ENCODE data around the gene IQGAP2. TPM values are rescaled to one million over a fixed set of nuclear protein-coding genes. Genes with fewer than 3 reads are reported as not detected.
A peak's percentile ranks its signal among the peaks of the same experiment; 100 is the strongest.

The IQGAP2 gene
- total RNA-seq, 1 donor from 2014 or later = 14.2 TPM

- Mint-ChIP-seq H3K9me3 (peaks cover 5% of the 10 kb centered on the region), H3K4me1 (peaks cover 30% of the 10 kb centered on the region), H3K27me3 (ENCODE audit: low read depth) (no peaks in the 10 kb centered on the region), H3K4me3 (no peak overlapping the region), H3K36me3 (ENCODE audit: low read depth) (peaks cover 10% of the 10 kb centered on the region), H3K27ac (ENCODE audit: unreplicated experiment) (peak overlapping the region; percentile 92)
- TF ChIP-seq CTCF (conservative IDR thresholded peaks at IDR 0.05) = no peak
- peak; percentile 5 for DNase-seq (ENCODE audit: low read depth, low spot score)
Measured at GRCh38 chr5:76691467-76692273, 288.6 kb downstream of the IQGAP2 start.

DNA sequence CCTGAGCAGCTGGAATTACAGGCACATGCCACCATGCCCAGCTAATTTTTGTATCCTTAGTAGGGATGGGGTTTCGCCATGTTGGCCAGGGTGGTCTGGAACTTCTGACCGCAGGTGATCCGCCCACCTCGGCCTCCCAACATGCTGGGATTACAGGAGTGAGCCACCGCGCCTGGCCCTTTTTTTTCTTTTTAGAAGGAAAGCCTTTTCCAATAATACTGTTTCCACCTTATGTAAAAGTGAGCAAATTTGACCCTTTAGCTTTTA is 289.1 kb downstream of the IQGAP2 start:
- peaks cover 6% of the 10 kb centered on the region for H3K36me3 Mint-ChIP-seq (ENCODE audit: low read depth)
- H3K27me3 Mint-ChIP-seq (ENCODE audit: low read depth) = no peaks in the 10 kb centered on the region
- peak overlapping the region; percentile 92 for H3K27ac Mint-ChIP-seq (ENCODE audit: unreplicated experiment)
- no peak overlapping the region for H3K4me3 Mint-ChIP-seq
- DNase-seq (ENCODE audit: low read depth, low spot score) = no peak
- TF ChIP-seq CTCF (conservative IDR thresholded peaks at IDR 0.05) = no peak
- no peaks in the 10 kb centered on the region for H3K9me3 Mint-ChIP-seq
- peaks cover 30% of the 10 kb centered on the region for H3K4me1 Mint-ChIP-seq

- Mint-ChIP-seq H3K9me3 (no peaks in the 10 kb centered on the region), H3K4me1 (peaks cover 30% of the 10 kb centered on the region), H3K36me3 (ENCODE audit: low read depth) (peaks cover 8% of the 10 kb centered on the region), H3K4me3 (no peak overlapping the region), H3K27ac (ENCODE audit: unreplicated experiment) (peak overlapping the region; percentile 87), H3K27me3 (ENCODE audit: low read depth) (no peaks in the 10 kb centered on the region)
- TF ChIP-seq CTCF (conservative IDR thresholded peaks at IDR 0.05) = no peak
- DNase-seq (ENCODE audit: low read depth, low spot score) = no peak
Measured at GRCh38 chr5:76692651-76693050, 289.6 kb downstream of the IQGAP2 start.

DNA sequence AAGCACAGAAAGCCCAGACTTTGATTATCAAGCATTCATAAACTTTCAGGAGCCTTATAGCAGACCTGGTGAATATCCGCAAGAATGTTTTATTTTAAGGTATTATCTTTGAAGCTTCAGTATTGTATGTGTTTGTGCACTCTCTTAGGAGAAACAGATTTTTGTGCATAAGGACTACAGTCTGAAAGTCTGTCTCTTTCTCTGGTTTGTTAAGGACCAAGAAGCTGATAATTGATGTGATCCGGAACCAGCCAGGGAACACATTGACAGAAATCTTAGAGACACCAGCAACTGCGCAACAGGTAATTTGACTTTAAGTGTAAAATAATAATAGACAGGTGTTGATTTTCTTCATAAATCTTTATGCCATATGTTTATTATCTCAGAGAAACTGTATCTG is 290.1 kb downstream of the IQGAP2 start:
- no peak for DNase-seq (ENCODE audit: low read depth, low spot score)
- no peak for TF ChIP-seq CTCF (conservative IDR thresholded peaks at IDR 0.05)
- Mint-ChIP-seq H3K27ac (ENCODE audit: unreplicated experiment) (no peak overlapping the region), H3K4me3 (no peak overlapping the region), H3K36me3 (ENCODE audit: low read depth) (peaks cover 11% of the 10 kb centered on the region), H3K4me1 (peaks cover 30% of the 10 kb centered on the region), H3K27me3 (ENCODE audit: low read depth) (no peaks in the 10 kb centered on the region), H3K9me3 (no peaks in the 10 kb centered on the region)

DNA sequence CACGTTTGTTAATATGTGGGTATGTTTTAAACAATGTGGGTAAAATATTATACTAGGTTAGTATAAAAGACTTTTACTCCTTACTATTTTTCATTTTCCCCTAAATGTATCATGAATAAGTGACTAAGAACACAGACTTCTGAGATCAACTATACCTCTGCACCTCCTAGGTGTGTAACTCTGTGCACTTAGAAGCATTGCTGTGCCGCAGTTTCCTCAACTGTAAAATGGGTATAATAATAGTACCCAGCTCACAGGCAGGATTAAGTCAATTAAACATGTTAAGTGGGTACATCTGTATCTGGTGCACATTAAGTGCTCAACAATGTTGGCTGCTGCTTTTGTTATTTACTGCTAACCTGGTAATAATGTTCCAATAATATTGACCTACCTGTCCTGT is 291.2 kb downstream of the IQGAP2 start:
- Mint-ChIP-seq H3K27ac (ENCODE audit: unreplicated experiment) (no peak overlapping the region), H3K27me3 (ENCODE audit: low read depth) (no peaks in the 10 kb centered on the region), H3K9me3 (no peaks in the 10 kb centered on the region), H3K4me1 (peaks cover 30% of the 10 kb centered on the region), H3K4me3 (no peak overlapping the region), H3K36me3 (ENCODE audit: low read depth) (peaks cover 14% of the 10 kb centered on the region)
- no peak for TF ChIP-seq CTCF (conservative IDR thresholded peaks at IDR 0.05)
- no peak for DNase-seq (ENCODE audit: low read depth, low spot score)

Data from neural crest cell (in vitro differentiated cells).